ENCODE results near the gene TUSC2. TPM values are rescaled to one million over a fixed set of nuclear protein-coding genes. Genes with fewer than 3 reads are reported as not detected.

Gene TUSC2
- total RNA-seq, 3 donors from 2014 or later (not counting 1 experiment from before 2014, with no cell fraction given), result 18.4 to 23.4 (median 21.3) TPM

DNA sequence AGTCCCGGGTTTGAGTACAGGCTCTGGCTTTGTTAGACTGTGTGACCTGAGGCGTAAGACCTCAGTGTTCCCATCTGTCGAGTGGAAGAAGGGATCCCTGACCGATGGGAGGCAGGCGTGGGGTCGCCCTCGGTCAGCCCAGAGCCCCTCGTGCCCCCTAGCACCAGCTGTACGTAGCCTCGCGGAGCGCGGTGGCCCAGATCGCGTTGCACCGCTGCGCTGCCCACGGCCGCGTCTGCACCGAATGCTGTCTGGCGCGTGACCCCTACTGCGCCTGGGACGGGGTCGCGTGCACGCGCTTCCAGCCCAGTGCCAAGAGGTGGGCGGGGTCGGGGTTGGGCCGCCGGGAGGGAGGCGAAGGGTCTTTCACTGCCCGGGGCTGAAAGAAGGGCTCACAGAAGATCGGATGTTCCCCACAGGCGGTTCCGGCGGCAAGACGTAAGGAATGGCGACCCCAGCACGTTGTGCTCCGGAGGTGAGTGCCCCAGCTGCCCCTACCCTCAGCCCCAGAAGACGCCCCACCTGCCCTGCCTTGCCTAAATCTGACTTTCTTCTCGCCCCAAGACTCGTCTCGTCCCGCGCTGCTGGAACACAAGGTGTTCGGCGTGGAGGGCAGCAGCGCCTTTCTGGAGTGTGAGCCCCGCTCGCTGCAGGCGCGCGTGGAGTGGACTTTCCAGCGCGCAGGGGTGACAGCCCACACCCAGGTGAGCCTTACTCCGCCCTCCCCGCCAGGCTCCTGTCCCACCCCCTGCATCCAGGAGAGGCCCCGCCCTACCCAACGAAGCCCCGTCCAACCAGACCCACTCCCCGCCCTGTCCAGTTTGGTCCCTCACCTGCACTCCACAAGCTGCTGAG, 52.7 kb downstream of the TUSC2 start:
- TF ChIP-seq, protein P1, sequence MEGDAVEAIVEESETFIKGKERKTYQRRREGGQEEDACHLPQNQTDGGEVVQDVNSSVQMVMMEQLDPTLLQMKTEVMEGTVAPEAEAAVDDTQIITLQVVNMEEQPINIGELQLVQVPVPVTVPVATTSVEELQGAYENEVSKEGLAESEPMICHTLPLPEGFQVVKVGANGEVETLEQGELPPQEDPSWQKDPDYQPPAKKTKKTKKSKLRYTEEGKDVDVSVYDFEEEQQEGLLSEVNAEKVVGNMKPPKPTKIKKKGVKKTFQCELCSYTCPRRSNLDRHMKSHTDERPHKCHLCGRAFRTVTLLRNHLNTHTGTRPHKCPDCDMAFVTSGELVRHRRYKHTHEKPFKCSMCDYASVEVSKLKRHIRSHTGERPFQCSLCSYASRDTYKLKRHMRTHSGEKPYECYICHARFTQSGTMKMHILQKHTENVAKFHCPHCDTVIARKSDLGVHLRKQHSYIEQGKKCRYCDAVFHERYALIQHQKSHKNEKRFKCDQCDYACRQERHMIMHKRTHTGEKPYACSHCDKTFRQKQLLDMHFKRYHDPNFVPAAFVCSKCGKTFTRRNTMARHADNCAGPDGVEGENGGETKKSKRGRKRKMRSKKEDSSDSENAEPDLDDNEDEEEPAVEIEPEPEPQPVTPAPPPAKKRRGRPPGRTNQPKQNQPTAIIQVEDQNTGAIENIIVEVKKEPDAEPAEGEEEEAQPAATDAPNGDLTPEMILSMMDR (IDR thresholded peaks at IDR 0.05), result no peak
- ATAC-seq, result no peak
- Mint-ChIP-seq H3K27me3 (ENCODE audit: low read depth in 2 of 2) (peaks cover 13 to 32% of the 10 kb centered on the region in 2 donors), H3K4me1 (peaks cover 11 to 32% of the 10 kb centered on the region in 2 donors), H3K9me3 (no peaks in the 10 kb centered on the region), H3K36me3 (no peaks in the 10 kb centered on the region), H3K27ac (peak overlapping the region in 1 of 2 donors; percentile 44), H3K4me3 (peak overlapping the region; percentile 47)
- Histone ChIP-seq H3K4me3 (ENCODE audit: low read length) (no peak overlapping the region), H3K4me1 (ENCODE audit: control insufficient read depth, insufficient read depth, low read length) (peaks cover 33% of the 10 kb centered on the region), H3K9me3 (ENCODE audit: control insufficient read depth, insufficient read depth, low read length) (no peaks in the 10 kb centered on the region), H3K27me3 (ENCODE audit: control insufficient read depth, insufficient read depth, low read length) (peaks cover 38% of the 10 kb centered on the region), H3K27ac (ENCODE audit: low read length) (no peak overlapping the region), H3K36me3 (ENCODE audit: control insufficient read depth, insufficient read depth, low read length) (no peaks in the 10 kb centered on the region)
- DNase-seq, result peak in 1 of 2 donors; percentile 32
- intact Hi-C loops (cut with micrococcal nuclease), result no loop called here
- 5% methylated on average over 65 of the region's 65 CpGs for WGBS (ENCODE audit: insufficient coverage)

Other genes with a start within 250 kb of the TUSC2 start
- 100 to 1,000 TPM; 359 to 473 (median 401) TPM for gene RBM5, start 239.3 kb downstream of the TUSC2 start, total RNA-seq
- gene SEMA3F, start 172.9 kb downstream of the TUSC2 start, total RNA-seq, result 1 to 10 TPM in 1 of 3 donors, under 1 TPM in 2; 0.16 to 1.1 (median 0.78) TPM
- gene GNAT1, start 136.6 kb downstream of the TUSC2 start, total RNA-seq, result not detected
- gene SLC38A3, start 123.0 kb downstream of the TUSC2 start, total RNA-seq, result under 1 TPM in 1 of 3 donors, not detected in 2; 0.82 TPM
- gene GNAI2, start 92.0 kb downstream of the TUSC2 start, total RNA-seq, result 100 to 1,000 TPM; 428 to 467 (median 447) TPM
- gene SEMA3B, start 59.1 kb downstream of the TUSC2 start, total RNA-seq, result 1 to 10 TPM in 1 of 3 donors, under 1 TPM in 2; 0.97 to 2.0 (median 0.99) TPM
- gene LSMEM2, start 49.1 kb downstream of the TUSC2 start, total RNA-seq, result not detected
- 10 to 100 TPM; 27.8 to 39.1 (median 32.1) TPM for gene IFRD2, start 35.8 kb downstream of the TUSC2 start, total RNA-seq
- 1 to 10 TPM in 2 of 3 donors, under 1 TPM in 1; 0.93 to 2.0 (median 1.2) TPM for gene HYAL3, start 28.8 kb downstream of the TUSC2 start, total RNA-seq
- gene NAA80, start 28.8 kb downstream of the TUSC2 start, total RNA-seq, result 10 to 100 TPM; 22.2 to 30.3 (median 29.6) TPM
- 1 to 10 TPM in 1 of 3 donors, under 1 TPM in 1, not detected in 1; 0.82 to 1.2 TPM for gene HYAL1, start 24.6 kb downstream of the TUSC2 start, total RNA-seq
- 1 to 10 TPM; 1.2 to 3.7 (median 3.1) TPM for gene HYAL2, start 5.5 kb downstream of the TUSC2 start, total RNA-seq
- 100 to 1,000 TPM; 298 to 329 (median 305) TPM for gene RASSF1, start 12.6 kb upstream of the TUSC2 start, total RNA-seq
- 1 to 10 TPM; 3.0 to 6.3 (median 3.5) TPM for gene ZMYND10, start 17.5 kb upstream of the TUSC2 start, total RNA-seq
- gene NPRL2, start 22.6 kb upstream of the TUSC2 start, total RNA-seq, result 10 to 100 TPM; 78.9 to 87.6 (median 80.9) TPM
- gene CYB561D2, start 22.6 kb upstream of the TUSC2 start, total RNA-seq, result 10 to 100 TPM; 39.6 to 54.0 (median 50.5) TPM
- gene TMEM115, start 31.3 kb upstream of the TUSC2 start, total RNA-seq, result 10 to 100 TPM; 15.3 to 24.3 (median 22.7) TPM
- gene CACNA2D2, start 175.4 kb upstream of the TUSC2 start, total RNA-seq, result 10 to 100 TPM; 36.5 to 56.4 (median 43.8) TPM
- gene C3orf18, start 239.5 kb upstream of the TUSC2 start, total RNA-seq, result 10 to 100 TPM in 2 of 3 donors, 1 to 10 TPM in 1; 7.5 to 15.3 (median 11.7) TPM
- 10 to 100 TPM; 20.5 to 29.3 (median 28.2) TPM for gene HEMK1, start 241.3 kb upstream of the TUSC2 start, total RNA-seq

Data from natural killer cell (primary cell).